ENCODE results near the gene MRPL16. TPM values are rescaled to one million over a fixed set of nuclear protein-coding genes. Genes with fewer than 3 reads are reported as not detected.

The MRPL16 gene
- total and polyA plus RNA-seq, 4 donors = 38.2 to 54.1 (median 40.2) TPM

- no peak for ATAC-seq (ENCODE audit: insufficient read depth, low FRiP score)
- no peak overlapping the region for H3K9ac ChIP-seq (ENCODE audit: insufficient read depth in 1 of 2, low read length in 2 of 2)
- DNase-seq = no peak
- TF ChIP-seq CTCF (IDR thresholded peaks at IDR 0.05; ENCODE audit: control extremely low read depth, extremely low read depth) = no peak
- peaks cover 0 to 4% (median 0%) of the 10 kb centered on the region in 5 donors for H3K4me1 ChIP-seq (ENCODE audit: control insufficient read depth in 5 of 5, insufficient read depth in 5 of 5, low read length in 5 of 5)
- H3K36me3 ChIP-seq (ENCODE audit: control insufficient read depth in 4 of 4, insufficient read depth in 4 of 4, low read length in 4 of 4) = peaks cover 0 to 30% (median 2%) of the 10 kb centered on the region in 4 donors
- no peaks in the 10 kb centered on the region for H3K27me3 ChIP-seq (ENCODE audit: control insufficient read depth in 3 of 3, insufficient read depth in 3 of 3, low read length in 2 of 3)
- no peak overlapping the region for H3K4me3 ChIP-seq
- H3K27ac ChIP-seq (ENCODE audit: low read depth in 1 of 2, low read length in 1 of 2) = peak overlapping the region in 1 of 2 donors; percentile 24
- WGBS, 2 donors = 90 to 91% methylated on average over 7 of the region's 7 CpGs
- no peaks in the 10 kb centered on the region for H3K9me3 ChIP-seq (ENCODE audit: control insufficient read depth in 4 of 4, insufficient read depth in 3 of 4, low read length in 3 of 4)
These were observed 10.1 kb downstream of the MRPL16 start for GRCh38 chr11:59800390-59801025.

- Histone ChIP-seq H3K9me3 (ENCODE audit: control insufficient read depth in 4 of 4, insufficient read depth in 3 of 4, low read length in 3 of 4) (no peaks in the 10 kb centered on the region), H3K27me3 (ENCODE audit: control insufficient read depth in 3 of 3, insufficient read depth in 3 of 3, low read length in 2 of 3) (no peaks in the 10 kb centered on the region), H3K27ac (ENCODE audit: low read depth in 1 of 2, low read length in 1 of 2) (peak overlapping the region in 1 of 2 donors; percentile 58), H3K4me1 (ENCODE audit: control insufficient read depth in 5 of 5, insufficient read depth in 5 of 5, low read length in 5 of 5) (peaks cover 0 to 3% (median 0%) of the 10 kb centered on the region in 5 donors), H3K36me3 (ENCODE audit: control insufficient read depth in 4 of 4, insufficient read depth in 4 of 4, low read length in 4 of 4) (peaks cover 0 to 44% (median 11%) of the 10 kb centered on the region in 4 donors), H3K9ac (ENCODE audit: insufficient read depth in 1 of 2, low read length in 2 of 2) (no peak overlapping the region), H3K4me3 (no peak overlapping the region)
- 61 to 77% methylated on average over 3 of the region's 3 CpGs for WGBS, 2 donors
- DNase-seq (peak in 1 of 3 donors; percentile 30), ATAC-seq (ENCODE audit: insufficient read depth, low FRiP score) (peak; percentile 51)
- no peak for TF ChIP-seq CTCF (IDR thresholded peaks at IDR 0.05; ENCODE audit: control extremely low read depth, extremely low read depth)
These were observed 16.2 kb downstream of the MRPL16 start for GRCh38 chr11:59794417-59794816.

- WGBS, 2 donors = 69 to 83% methylated on average over 1 of the region's 1 CpG
- Histone ChIP-seq H3K9me3 (ENCODE audit: control insufficient read depth in 4 of 4, insufficient read depth in 3 of 4, low read length in 3 of 4) (no peaks in the 10 kb centered on the region), H3K27ac (ENCODE audit: low read depth in 1 of 2, low read length in 1 of 2) (no peak overlapping the region), H3K36me3 (ENCODE audit: control insufficient read depth in 4 of 4, insufficient read depth in 4 of 4, low read length in 4 of 4) (peaks cover 0 to 51% (median 10%) of the 10 kb centered on the region in 4 donors), H3K4me1 (ENCODE audit: control insufficient read depth in 5 of 5, insufficient read depth in 5 of 5, low read length in 5 of 5) (peaks cover 0 to 7% (median 3%) of the 10 kb centered on the region in 5 donors), H3K4me3 (no peak overlapping the region), H3K9ac (ENCODE audit: insufficient read depth in 1 of 2, low read length in 2 of 2) (no peak overlapping the region), H3K27me3 (ENCODE audit: control insufficient read depth in 3 of 3, insufficient read depth in 3 of 3, low read length in 2 of 3) (no peaks in the 10 kb centered on the region)
- DNase-seq (no peak), ATAC-seq (ENCODE audit: insufficient read depth, low FRiP score) (no peak)
- no peak for TF ChIP-seq CTCF (IDR thresholded peaks at IDR 0.05; ENCODE audit: control extremely low read depth, extremely low read depth)
These were observed 18.1 kb downstream of the MRPL16 start for GRCh38 chr11:59792507-59792906.

All from lung (tissue), 12 donors.